Upper lobe of left lung (tissue), 4 donors: ENCODE data around the gene RAP1GAP.

Experiments used
- CTCF ChIP-seq, 6 experiments: fragments of 450-650 bp in 4 of 6; fragments of 200-600 bp in 2 of 6; sonication (generic) in 2 of 6; IDR thresholded peaks; one replicate each; pipeline ENCODE4 v1.5.1; 2016 to 2019; ENCODE audit warnings: antibody characterized with exemption in 6 of 6
- POLR2A ChIP-seq, 4 donors: fragments of 450-650 bp; IDR thresholded peaks; one replicate each; pipeline ENCODE4 v1.5.1; 2016 to 2017; ENCODE audit warnings: antibody characterized with exemption in 4 of 4, mild to moderate bottlenecking in 2 of 4

DNA sequence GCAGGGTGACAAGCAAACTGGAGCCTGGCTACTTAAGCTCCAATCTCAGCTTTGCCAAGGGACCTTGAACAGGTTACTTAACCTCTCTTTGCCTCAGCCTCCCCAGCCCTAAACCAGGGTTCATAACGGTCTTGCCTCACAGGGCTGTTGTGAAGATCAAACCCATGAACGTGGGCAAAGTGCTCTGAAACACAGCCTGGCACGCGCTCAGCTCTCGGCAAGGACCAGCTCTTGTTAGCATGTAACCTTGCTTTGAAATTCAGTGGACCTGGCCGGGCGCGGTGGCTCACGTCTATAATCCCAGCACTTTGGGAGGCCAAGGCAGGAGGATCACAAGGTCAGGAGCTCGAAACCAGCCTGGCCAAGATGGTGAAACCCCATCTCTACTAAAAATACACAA lies 24.8 kb downstream of the RAP1GAP start:
- TF ChIP-seq POLR2A (IDR thresholded peaks at IDR 0.05) (no peak), CTCF (IDR thresholded peaks at IDR 0.05) (no peak)
